ENCODE data around the gene CCDC81. TPM values are rescaled to one million over a fixed set of nuclear protein-coding genes. Genes with fewer than 3 reads are reported as not detected.

CCDC81 gene
- polyA plus RNA-seq, 3 donors: 0.11 to 0.31 (median 0.24) TPM

GRCh38 chr11:86408845-86409244, 34.2 kb downstream of the CCDC81 start:
- Histone ChIP-seq H3K27ac (ENCODE audit: low read depth in 1 of 2, low read length in 2 of 2) (no peak overlapping the region), H3K9ac (ENCODE audit: insufficient read depth, low read length, poor library complexity, severe bottlenecking) (no peak overlapping the region), H3K9me3 (replicated peaks in 1 of 2; ENCODE audit: control insufficient read depth in 1 of 2, insufficient read depth in 1 of 2, low read length in 2 of 2) (no peaks in the 10 kb centered on the region), H3K4me1 (ENCODE audit: control insufficient read depth in 1 of 2, insufficient read depth in 2 of 2, low read length in 2 of 2) (no peaks in the 10 kb centered on the region), H4K20me1 (ENCODE audit: insufficient read depth, low read length) (no peaks in the 10 kb centered on the region), H3K36me3 (replicated peaks in 1 of 2; ENCODE audit: control insufficient read depth in 1 of 2, insufficient read depth in 2 of 2, low read length in 2 of 2) (no peaks in the 10 kb centered on the region), H3K4me3 (replicated peaks in 1 of 3; ENCODE audit: low read depth in 2 of 3, low read length in 3 of 3) (no peak overlapping the region), H3K4me2 (replicated peaks; ENCODE audit: extremely low read depth, low read length, poor library complexity, severe bottlenecking) (no peak overlapping the region), H3K79me2 (ENCODE audit: insufficient read depth, low read length) (no peaks in the 10 kb centered on the region), H3K27me3 (ENCODE audit: control insufficient read depth in 2 of 2, insufficient read depth in 2 of 2, low read length in 2 of 2) (no peaks in the 10 kb centered on the region), H2AFZ (ENCODE audit: insufficient read depth, low read depth, low read length, poor library complexity, severe bottlenecking) (no peak overlapping the region)
- Mint-ChIP-seq H3K27me3 (ENCODE audit: low read depth in 3 of 3) (peaks cover 0 to 2% (median 0%) of the 10 kb centered on the region in 3 donors), H3K9me3 (peaks cover 0 to 4% (median 2%) of the 10 kb centered on the region in 7 donors), H3K27ac (no peak overlapping the region), H3K4me3 (no peak overlapping the region), H3K36me3 (no peaks in the 10 kb centered on the region), H3K4me1 (no peaks in the 10 kb centered on the region)
- TF ChIP-seq CTCF (IDR thresholded peaks at IDR 0.05): no peak
- intact Hi-C loops (cut with micrococcal nuclease): no loop called here
- no peak for DNase-seq

- Mint-ChIP-seq H3K27ac (no peak overlapping the region), H3K4me1 (peaks cover 10% of the 10 kb centered on the region), H3K27me3 (ENCODE audit: low read depth in 3 of 3) (peaks cover 0 to 2% (median 2%) of the 10 kb centered on the region in 3 donors), H3K4me3 (no peak overlapping the region), H3K9me3 (peaks cover 0 to 3% (median 0%) of the 10 kb centered on the region in 7 donors), H3K36me3 (no peaks in the 10 kb centered on the region)
- WGBS (ENCODE audit: insufficient coverage): no CpG with 5 or more reads among the region's 2 CpGs
- Histone ChIP-seq H3K9ac (ENCODE audit: insufficient read depth, low read length, poor library complexity, severe bottlenecking) (no peak overlapping the region), H3K27me3 (ENCODE audit: control insufficient read depth in 2 of 2, insufficient read depth in 2 of 2, low read length in 2 of 2) (no peaks in the 10 kb centered on the region), H3K36me3 (replicated peaks in 1 of 2; ENCODE audit: control insufficient read depth in 1 of 2, insufficient read depth in 2 of 2, low read length in 2 of 2) (no peaks in the 10 kb centered on the region), H3K4me3 (replicated peaks in 1 of 3; ENCODE audit: low read depth in 2 of 3, low read length in 3 of 3) (no peak overlapping the region), H3K4me1 (ENCODE audit: control insufficient read depth in 1 of 2, insufficient read depth in 2 of 2, low read length in 2 of 2) (peaks cover 0 to 3% of the 10 kb centered on the region in 2 donors), H3K79me2 (ENCODE audit: insufficient read depth, low read length) (no peaks in the 10 kb centered on the region), H3K9me3 (replicated peaks in 1 of 2; ENCODE audit: control insufficient read depth in 1 of 2, insufficient read depth in 1 of 2, low read length in 2 of 2) (no peaks in the 10 kb centered on the region), H3K27ac (ENCODE audit: low read depth in 1 of 2, low read length in 2 of 2) (no peak overlapping the region), H3K4me2 (replicated peaks; ENCODE audit: extremely low read depth, low read length, poor library complexity, severe bottlenecking) (no peak overlapping the region), H2AFZ (ENCODE audit: insufficient read depth, low read depth, low read length, poor library complexity, severe bottlenecking) (no peak overlapping the region), H4K20me1 (ENCODE audit: insufficient read depth, low read length) (no peaks in the 10 kb centered on the region)
- no peak for DNase-seq
- TF ChIP-seq CTCF (IDR thresholded peaks at IDR 0.05): no peak
- intact Hi-C loops (cut with micrococcal nuclease): no loop called here
These were observed 39.3 kb downstream of the CCDC81 start for GRCh38 chr11:86414032-86414431.
